ENCODE data around the gene RPL14. TPM values are rescaled to one million over a fixed set of nuclear protein-coding genes. Genes with fewer than 3 reads are reported as not detected.

The RPL14 gene
- total and polyA plus RNA-seq, 4 donors, result 149 to 1,146 (median 843) TPM

- 100% methylated on average over 1 of the region's 4 CpGs for whole genome bisulfite sequencing (ENCODE audit: insufficient coverage)
- Histone ChIP-seq H3K9me3 (ENCODE audit: control insufficient read depth, insufficient read depth, low read length) (no peaks in the 10 kb centered on the region), H3K4me3 (ENCODE audit: low read depth, low read length) (no peak overlapping the region), H3K27ac (ENCODE audit: low read depth, low read length) (no peak overlapping the region), H3K36me3 (ENCODE audit: control insufficient read depth, insufficient read depth, low read length) (peaks cover 9% of the 10 kb centered on the region), H3K27me3 (ENCODE audit: control insufficient read depth, insufficient read depth, low read length) (no peaks in the 10 kb centered on the region), H3K4me1 (ENCODE audit: control insufficient read depth, insufficient read depth, low read length) (no peaks in the 10 kb centered on the region)
- no peak for DNase-seq (ENCODE audit: low read depth in 4 of 6, low spot score in 6 of 6)
Observed at GRCh38 chr3:40445880-40446279, 11.3 kb upstream of the RPL14 start.

DNA sequence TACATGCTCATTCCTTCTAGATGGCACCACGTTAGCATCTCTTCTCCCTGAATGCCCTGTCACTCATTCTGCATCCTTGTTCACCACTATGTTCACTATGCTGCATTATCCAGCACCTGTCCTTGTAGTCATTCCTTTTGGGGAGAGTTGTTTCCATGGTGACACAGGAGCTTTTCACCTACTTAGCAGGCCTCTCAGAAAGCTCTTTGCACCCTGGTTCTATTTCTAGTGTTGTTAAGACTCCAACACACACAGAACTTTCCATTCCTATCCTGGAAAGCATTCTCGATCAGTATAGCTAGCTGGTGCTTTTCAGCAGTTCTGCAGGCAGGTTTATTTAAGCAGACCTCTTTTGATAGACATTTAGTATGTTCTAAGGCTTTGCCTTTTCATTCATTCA, 6.7 kb upstream of the RPL14 start:
- Histone ChIP-seq H3K36me3 (ENCODE audit: control insufficient read depth, insufficient read depth, low read length) (peaks cover 4% of the 10 kb centered on the region), H3K27me3 (ENCODE audit: control insufficient read depth, insufficient read depth, low read length) (no peaks in the 10 kb centered on the region), H3K9me3 (ENCODE audit: control insufficient read depth, insufficient read depth, low read length) (no peaks in the 10 kb centered on the region), H3K4me1 (ENCODE audit: control insufficient read depth, insufficient read depth, low read length) (peaks cover 3% of the 10 kb centered on the region), H3K27ac (ENCODE audit: low read depth, low read length) (no peak overlapping the region), H3K4me3 (ENCODE audit: low read depth, low read length) (no peak overlapping the region)
- no peak for DNase-seq (ENCODE audit: low read depth in 4 of 6, low spot score in 6 of 6)
- WGBS (ENCODE audit: insufficient coverage), result no CpG with 5 or more reads among the region's 2 CpGs

DNA sequence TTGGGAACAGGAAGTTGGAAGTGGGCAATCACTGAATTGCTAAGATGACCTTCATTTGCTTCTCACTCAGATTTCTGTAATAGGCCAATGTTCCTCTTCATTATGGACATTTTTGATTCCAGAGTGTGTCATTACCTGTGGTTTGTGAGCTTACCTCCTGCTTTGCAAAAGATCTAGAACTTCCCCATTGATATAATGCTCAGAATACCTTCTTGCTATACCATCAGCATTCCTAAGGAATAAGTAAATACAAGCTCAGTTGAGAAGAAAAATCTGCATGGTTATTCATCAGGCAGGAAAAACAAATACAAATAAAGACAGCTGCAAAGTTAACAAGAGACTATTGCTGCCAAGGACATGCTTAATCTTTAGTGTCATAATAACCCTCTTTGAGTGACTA, 5.6 kb upstream of the RPL14 start:
- H3K9me3 ChIP-seq (ENCODE audit: control insufficient read depth, insufficient read depth, low read length), result no peaks in the 10 kb centered on the region
- H3K27ac ChIP-seq (ENCODE audit: low read depth, low read length), result no peak overlapping the region

GRCh38 chr3:40452057-40452456, 5.1 kb upstream of the RPL14 start:
- H3K36me3 ChIP-seq (ENCODE audit: control insufficient read depth, insufficient read depth, low read length), result no peaks in the 10 kb centered on the region
- H3K27ac ChIP-seq (ENCODE audit: low read depth, low read length), result peak overlapping the region; percentile 95
- H3K9me3 ChIP-seq (ENCODE audit: control insufficient read depth, insufficient read depth, low read length), result no peaks in the 10 kb centered on the region
- H3K27me3 ChIP-seq (ENCODE audit: control insufficient read depth, insufficient read depth, low read length), result no peaks in the 10 kb centered on the region
- peak in 1 of 6 donors; percentile 9 for DNase-seq (ENCODE audit: low read depth in 4 of 6, low spot score in 6 of 6)
- peaks cover 9% of the 10 kb centered on the region for H3K4me1 ChIP-seq (ENCODE audit: control insufficient read depth, insufficient read depth, low read length)
- peak overlapping the region; percentile 80 for H3K4me3 ChIP-seq (ENCODE audit: low read depth, low read length)
- WGBS (ENCODE audit: insufficient coverage), result 80% methylated on average over 1 of the region's 1 CpG

More for the DNA sequence above, 5.6 kb upstream of the RPL14 start:
- Histone ChIP-seq H3K4me3 (ENCODE audit: low read depth, low read length) (no peak overlapping the region), H3K4me1 (ENCODE audit: control insufficient read depth, insufficient read depth, low read length) (peaks cover 8% of the 10 kb centered on the region), H3K36me3 (ENCODE audit: control insufficient read depth, insufficient read depth, low read length) (no peaks in the 10 kb centered on the region), H3K27me3 (ENCODE audit: control insufficient read depth, insufficient read depth, low read length) (no peaks in the 10 kb centered on the region)
- DNase-seq (ENCODE audit: low read depth in 4 of 6, low spot score in 6 of 6), result no peak

- Histone ChIP-seq H3K27me3 (ENCODE audit: control insufficient read depth, insufficient read depth, low read length) (no peaks in the 10 kb centered on the region), H3K4me1 (ENCODE audit: control insufficient read depth, insufficient read depth, low read length) (peaks cover 9% of the 10 kb centered on the region), H3K36me3 (ENCODE audit: control insufficient read depth, insufficient read depth, low read length) (no peaks in the 10 kb centered on the region), H3K9me3 (ENCODE audit: control insufficient read depth, insufficient read depth, low read length) (no peaks in the 10 kb centered on the region), H3K4me3 (ENCODE audit: low read depth, low read length) (peak overlapping the region; percentile 80), H3K27ac (ENCODE audit: low read depth, low read length) (peak overlapping the region; percentile 95)
- peak in 1 of 6 donors; percentile 24 for DNase-seq (ENCODE audit: low read depth in 4 of 6, low spot score in 6 of 6)
- 4% methylated on average over 7 of the region's 7 CpGs for WGBS (ENCODE audit: insufficient coverage)
Observed at GRCh38 chr3:40452562-40452875, 4.6 kb upstream of the RPL14 start.

DNA sequence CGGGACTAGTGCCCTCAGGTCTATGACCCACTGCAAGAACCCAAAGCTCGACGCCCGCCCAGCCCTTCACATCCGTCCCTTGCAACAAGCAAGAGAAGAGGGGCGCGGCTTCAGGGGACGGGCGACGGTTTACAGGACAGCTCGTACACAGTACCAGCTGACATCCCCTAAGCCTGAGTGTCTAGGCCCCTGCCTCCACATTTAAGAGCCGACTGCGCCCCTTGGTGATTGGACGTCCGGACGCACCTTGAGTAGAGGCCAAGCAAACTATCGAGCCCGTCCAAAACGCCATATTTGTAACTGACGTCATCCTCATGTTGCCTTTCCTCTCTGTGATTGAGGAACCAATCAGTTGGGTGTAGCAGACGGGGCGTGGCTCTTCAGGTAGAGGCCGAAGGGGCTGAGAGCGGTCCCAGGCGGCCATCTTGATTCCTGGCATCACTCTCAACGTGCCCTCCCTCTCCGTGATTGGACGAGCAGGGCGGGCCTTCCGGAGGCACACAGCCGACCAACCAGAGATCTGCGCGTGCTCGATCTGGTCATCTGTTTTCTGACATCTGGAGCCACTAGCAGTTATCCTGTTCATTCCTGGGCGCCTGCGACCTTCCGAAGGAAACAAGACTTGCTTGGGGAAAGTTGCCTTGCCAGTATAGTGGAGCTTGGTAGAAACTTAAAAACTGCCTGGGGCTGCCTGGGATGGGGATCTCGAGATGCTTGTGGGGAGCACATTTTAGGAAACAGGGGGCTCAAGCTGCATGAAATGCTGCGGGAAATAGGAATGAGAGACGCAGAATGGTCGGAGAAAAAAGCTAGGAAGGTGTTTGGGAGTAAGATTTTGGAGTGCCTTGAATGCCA, 4.0 kb upstream of the RPL14 start:
- Histone ChIP-seq H3K27ac (ENCODE audit: low read depth, low read length) (peak overlapping the region; percentile 95), H3K9me3 (ENCODE audit: control insufficient read depth, insufficient read depth, low read length) (no peaks in the 10 kb centered on the region), H3K4me3 (ENCODE audit: low read depth, low read length) (peak overlapping the region; percentile 80), H3K27me3 (ENCODE audit: control insufficient read depth, insufficient read depth, low read length) (no peaks in the 10 kb centered on the region), H3K4me1 (ENCODE audit: control insufficient read depth, insufficient read depth, low read length) (peaks cover 9% of the 10 kb centered on the region), H3K36me3 (ENCODE audit: control insufficient read depth, insufficient read depth, low read length) (no peaks in the 10 kb centered on the region)
- peak; percentile 93 to 100 (median 96) for DNase-seq (ENCODE audit: low read depth in 4 of 6, low spot score in 6 of 6)
- under 1% methylated on average over 41 of the region's 41 CpGs for WGBS (ENCODE audit: insufficient coverage)

- no peak for DNase-seq (ENCODE audit: low read depth in 4 of 6, low spot score in 6 of 6)
- Histone ChIP-seq H3K4me1 (ENCODE audit: control insufficient read depth, insufficient read depth, low read length) (peaks cover 12% of the 10 kb centered on the region), H3K4me3 (ENCODE audit: low read depth, low read length) (no peak overlapping the region), H3K27ac (ENCODE audit: low read depth, low read length) (peak overlapping the region; percentile 95), H3K9me3 (ENCODE audit: control insufficient read depth, insufficient read depth, low read length) (no peaks in the 10 kb centered on the region), H3K27me3 (ENCODE audit: control insufficient read depth, insufficient read depth, low read length) (no peaks in the 10 kb centered on the region), H3K36me3 (ENCODE audit: control insufficient read depth, insufficient read depth, low read length) (peaks cover 5% of the 10 kb centered on the region)
- WGBS (ENCODE audit: insufficient coverage), result 73% methylated on average over 2 of the region's 6 CpGs
Observed at GRCh38 chr3:40453933-40454332, 3.2 kb upstream of the RPL14 start.

- peaks cover 13% of the 10 kb centered on the region for H3K4me1 ChIP-seq (ENCODE audit: control insufficient read depth, insufficient read depth, low read length)
- H3K27ac ChIP-seq (ENCODE audit: low read depth, low read length), result no peak overlapping the region
- DNase-seq (ENCODE audit: low read depth in 4 of 6, low spot score in 6 of 6), result no peak
- H3K36me3 ChIP-seq (ENCODE audit: control insufficient read depth, insufficient read depth, low read length), result peaks cover 17% of the 10 kb centered on the region
- no peaks in the 10 kb centered on the region for H3K27me3 ChIP-seq (ENCODE audit: control insufficient read depth, insufficient read depth, low read length)
- H3K4me3 ChIP-seq (ENCODE audit: low read depth, low read length), result no peak overlapping the region
- WGBS (ENCODE audit: insufficient coverage), result 100% methylated on average over 1 of the region's 4 CpGs
- no peaks in the 10 kb centered on the region for H3K9me3 ChIP-seq (ENCODE audit: control insufficient read depth, insufficient read depth, low read length)
Observed at GRCh38 chr3:40455328-40455727, 1.8 kb upstream of the RPL14 start.

GRCh38 chr3:40456279-40456939, 730 bp upstream of the RPL14 start:
- no peak for DNase-seq (ENCODE audit: low read depth in 4 of 6, low spot score in 6 of 6)
- Histone ChIP-seq H3K36me3 (ENCODE audit: control insufficient read depth, insufficient read depth, low read length) (peaks cover 25% of the 10 kb centered on the region), H3K4me3 (ENCODE audit: low read depth, low read length) (peak overlapping the region; percentile 78), H3K4me1 (ENCODE audit: control insufficient read depth, insufficient read depth, low read length) (peaks cover 13% of the 10 kb centered on the region), H3K9me3 (ENCODE audit: control insufficient read depth, insufficient read depth, low read length) (no peaks in the 10 kb centered on the region), H3K27ac (ENCODE audit: low read depth, low read length) (peak overlapping the region; percentile 91), H3K27me3 (ENCODE audit: control insufficient read depth, insufficient read depth, low read length) (no peaks in the 10 kb centered on the region)
- 62% methylated on average over 21 of the region's 29 CpGs for WGBS (ENCODE audit: insufficient coverage)

- WGBS (ENCODE audit: insufficient coverage), result no CpG with 5 or more reads among the region's 4 CpGs
- Histone ChIP-seq H3K27me3 (ENCODE audit: control insufficient read depth, insufficient read depth, low read length) (no peaks in the 10 kb centered on the region), H3K4me3 (ENCODE audit: low read depth, low read length) (no peak overlapping the region), H3K36me3 (ENCODE audit: control insufficient read depth, insufficient read depth, low read length) (peaks cover 40% of the 10 kb centered on the region), H3K9me3 (ENCODE audit: control insufficient read depth, insufficient read depth, low read length) (no peaks in the 10 kb centered on the region), H3K27ac (ENCODE audit: low read depth, low read length) (no peak overlapping the region), H3K4me1 (ENCODE audit: control insufficient read depth, insufficient read depth, low read length) (peaks cover 13% of the 10 kb centered on the region)
- DNase-seq (ENCODE audit: low read depth in 4 of 6, low spot score in 6 of 6), result no peak
Observed at GRCh38 chr3:40458473-40458872, 1.3 kb downstream of the RPL14 start.

Measured in spinal cord (tissue), 10 donors.